OCI-LY7 (cell line): Measurements from ENCODE around the gene TAB2. TPM values are rescaled to one million over a fixed set of nuclear protein-coding genes. Genes with fewer than 3 reads are reported as not detected.

Experiments
- BruUV-seq: library from RNA; stranded (reverse); fragments of 400-500 nt; replicated peaks from 2 replicates; lab custom pipeline; 2021; lab: Mats Ljungman, UMichigan
- CTCF ChIA-PET: fragments of 300-600 bp; sonication (Branson Sonifier 250); formaldehyde crosslinking; loops from one replicate; lab custom pipeline; 2022; ENCODE audit warnings: antibody characterized with exemption; ENCODE audit not compliant: unreplicated experiment; lab: Charles Lee
- POLR2A ChIA-PET: fragments of 300-600 bp; sonication (Branson Sonifier 250); formaldehyde crosslinking; loops from one replicate; lab custom pipeline; 2022; ENCODE audit warnings: antibody characterized with exemption; lab: Charles Lee
- DNase-seq: peaks from one replicate; pipeline ENCODE4 v3.0.0-alpha.2; 2015; ENCODE audit warnings: low spot score
- H2AFZ ChIP-seq: fragments of 200-600 bp; sonication (generic), shearing (Covaris generic); 2 replicates; pipeline ENCODE4 v1.6.1; 2014; ENCODE audit warnings: mild to moderate bottlenecking, antibody characterized with exemption, low read length, moderate library complexity
- H3K27ac ChIP-seq: fragments of 200-600 bp; sonication (generic); 2 replicates; pipeline ENCODE4 v1.5.1; 2014; ENCODE audit warnings: mixed run types, low read depth, mild to moderate bottlenecking, moderate library complexity, low read length, inconsistent platforms; ENCODE audit not compliant: poor library complexity, severe bottlenecking
- H3K36me3 ChIP-seq: fragments of 200-600 bp; sonication (generic); 2 replicates; pipeline ENCODE4 v1.6.1; 2014; ENCODE audit warnings: mild to moderate bottlenecking, antibody characterized with exemption, low read length, moderate library complexity, mixed read lengths; ENCODE audit not compliant: insufficient read depth
- H3K4me1 ChIP-seq: fragments of 200-600 bp; sonication (generic); 2 replicates; pipeline ENCODE4 v1.5.1; 2014; ENCODE audit warnings: mild to moderate bottlenecking, low read length; ENCODE audit not compliant: insufficient read depth, poor library complexity, severe bottlenecking
- H3K4me2 ChIP-seq: fragments of 200-600 bp; sonication (generic); 2 replicates; pipeline ENCODE4 v1.6.1; 2014; ENCODE audit warnings: mild to moderate bottlenecking, low read length
- H3K4me3 ChIP-seq: fragments of 200-600 bp; sonication (generic); 2 replicates; pipeline ENCODE4 v1.5.1; 2014; ENCODE audit warnings: mild to moderate bottlenecking, low read depth, low read length; ENCODE audit not compliant: poor library complexity, severe bottlenecking
- H3K79me2 ChIP-seq: fragments of 200-600 bp; sonication (generic); 2 replicates; pipeline ENCODE4 v1.6.1; 2016; ENCODE audit warnings: low read depth, mild to moderate bottlenecking, low read length, moderate library complexity, mixed read lengths; ENCODE audit not compliant: insufficient read depth
- H3K9me2 ChIP-seq: fragments of 200-600 bp; sonication (generic); 2 replicates; pipeline ENCODE4 v1.6.1; 2016; ENCODE audit warnings: mild to moderate bottlenecking, low read length, mixed read lengths; ENCODE audit not compliant: insufficient read depth
- H3K9me3 ChIP-seq: fragments of 200-600 bp; sonication (generic); 2 replicates; pipeline ENCODE4 v1.6.1; 2014; ENCODE audit warnings: mild to moderate bottlenecking, mixed run types, low read length, mixed read lengths
- H4K20me1 ChIP-seq: fragments of 200-600 bp; sonication (generic); 2 replicates; pipeline ENCODE4 v1.6.1; 2014; ENCODE audit warnings: mild to moderate bottlenecking, antibody characterized with exemption, low read length, moderate library complexity, mixed read lengths; ENCODE audit not compliant: insufficient read depth
- CTCF ChIP-seq: fragments of 200-600 bp; sonication (generic); conservative IDR thresholded peaks from 2 replicates; pipeline ENCODE4 v1.5.1; 2014; ENCODE audit warnings: mild to moderate bottlenecking, antibody characterized with exemption, low read length, moderate library complexity, mixed read lengths
- EZH2phosphoT487 ChIP-seq: fragments of 200-600 bp; sonication (generic); IDR thresholded peaks from 2 replicates; pipeline ENCODE4 v1.6.1; 2018; ENCODE audit warnings: low read depth, borderline replicate concordance, mild to moderate bottlenecking, mixed run types, antibody characterized with exemption, low read length, moderate library complexity, mixed read lengths
- intact Hi-C: fragments of 100-400 bp; cut with micrococcal nuclease; formaldehyde crosslinking; loops from one replicate; pipeline ENCODE4 v1.10.0; 2022; ENCODE audit not compliant: unreplicated experiment
- total RNA-seq, 2 experiments: library from RNA; depleted of rRNA in 1 of 2; stranded (reverse); fragments of >200 nt in 1 of 2; shearing (Covaris generic) in 1 of 2; gene quantifications; 2 replicates each; pipeline ENCODE4 v1.2.3, GENCODE V29; 2014 to 2022

Gene TAB2
- total RNA-seq, 2 experiments from 2014 or later: 17.3 to 35.8 TPM

GRCh38 chr6:149331043-149331807 lies 13.7 kb downstream of the TAB2 start:
- Histone ChIP-seq H4K20me1 (peaks cover 46% of the 10 kb centered on the region), H2AFZ (no peak overlapping the region), H3K4me3 (no peak overlapping the region), H3K36me3 (no peaks in the 10 kb centered on the region), H3K9me2 (no peaks in the 10 kb centered on the region), H3K27ac (no peak overlapping the region), H3K9me3 (no peaks in the 10 kb centered on the region), H3K4me2 (no peak overlapping the region), H3K4me1 (peaks cover 3% of the 10 kb centered on the region), H3K79me2 (peaks cover 100% of the 10 kb centered on the region)
- POLR2A ChIA-PET: interaction anchor here (0.6 to 3.3 kb wide), 2 partner anchors 9 to 240 kb away, joined by 3 to 17 read pairs; no protein-coding TSS in a partner anchor
- intact Hi-C loops: no loop called here
- no peak for DNase-seq
- BruUV-seq: no TSS peak
- CTCF ChIA-PET: no interaction called here
- no peak for TF ChIP-seq CTCF
- TF ChIP-seq EZH2phosphoT487: no peak

DNA sequence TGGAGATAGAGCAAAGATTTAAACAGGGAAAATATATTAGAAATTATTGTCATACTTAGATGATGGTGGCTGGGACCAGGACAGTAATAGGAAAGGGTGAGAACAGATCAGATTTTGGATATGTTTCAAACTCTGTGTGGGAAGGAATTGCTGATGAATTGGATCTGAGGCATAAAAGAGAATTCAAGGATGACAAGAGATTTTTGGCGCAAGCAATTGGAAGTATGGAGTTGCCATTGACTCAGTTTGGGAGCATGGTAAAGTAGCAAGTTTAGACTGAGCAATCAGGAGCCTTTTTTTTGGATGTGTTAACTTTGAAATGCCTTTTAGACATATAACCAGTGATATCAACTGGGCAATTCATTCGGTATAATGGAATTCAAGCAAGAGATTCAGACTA lies 14.4 kb downstream of the TAB2 start:
- H3K79me2 ChIP-seq: peaks cover 100% of the 10 kb centered on the region
- no peak overlapping the region for H3K4me3 ChIP-seq
- no peak overlapping the region for H3K4me2 ChIP-seq
- H3K9me2 ChIP-seq: no peaks in the 10 kb centered on the region
- BruUV-seq: no TSS peak
- no peaks in the 10 kb centered on the region for H3K36me3 ChIP-seq
- H2AFZ ChIP-seq: no peak overlapping the region
- CTCF ChIA-PET: no interaction called here
- H3K27ac ChIP-seq: no peak overlapping the region
- no peaks in the 10 kb centered on the region for H3K9me3 ChIP-seq
- intact Hi-C loops: no loop called here
- peaks cover 3% of the 10 kb centered on the region for H3K4me1 ChIP-seq
- POLR2A ChIA-PET: interaction anchor here (1.6 to 3.3 kb wide), 2 partner anchors 10 to 12 kb away, joined by 4 to 17 read pairs; no protein-coding TSS in a partner anchor
- TF ChIP-seq EZH2phosphoT487 (no peak), CTCF (no peak)
- H4K20me1 ChIP-seq: peaks cover 50% of the 10 kb centered on the region
- DNase-seq: no peak
